SK-N-MC (cell line): ENCODE measurements around the gene BBLN.
A peak's percentile ranks its signal among the peaks of the same experiment; 100 is the strongest.

Experiments used
- DNase-seq: peaks from one replicate; pipeline ENCODE4 v3.0.0-alpha.2; 2011; ENCODE audit warnings: low read depth, low spot score
- H3K27ac ChIP-seq: fragments of 200-600 bp; sonication (generic); 2 replicates; pipeline ENCODE4 v1.5.1; 2016; ENCODE audit warnings: mixed run types
- H3K36me3 ChIP-seq: fragments of 200-600 bp; sonication (generic); 2 replicates; pipeline ENCODE4 v1.6.1; 2017; ENCODE audit warnings: antibody characterized with exemption, low read length, mixed read lengths; ENCODE audit not compliant: insufficient read depth
- H3K4me3 ChIP-seq: fragments of 200-600 bp; sonication (generic); 2 replicates; pipeline ENCODE4 v1.5.1; 2016
- H3K9ac ChIP-seq: fragments of 200-600 bp; sonication (generic); 2 replicates; pipeline ENCODE4 v1.8.0; 2017; ENCODE audit warnings: mixed run types, mixed read lengths; ENCODE audit not compliant: insufficient read length
- H3K9me3 ChIP-seq: fragments of 200-600 bp; sonication (generic); 2 replicates; pipeline ENCODE4 v1.6.1; 2017; ENCODE audit warnings: low read depth, mild to moderate bottlenecking, antibody characterized with exemption, low read length, moderate library complexity, mixed read lengths
- EZH2 ChIP-seq: fragments of 200-600 bp; sonication (generic); IDR thresholded peaks from one replicate; pipeline ENCODE4 v1.6.1; 2017; ENCODE audit warnings: antibody characterized with exemption
- FOXP2 ChIP-seq: optimal IDR thresholded peaks from 2 replicates; pipeline ENCODE3; 2011; ENCODE audit warnings: mild to moderate bottlenecking, moderate library complexity; ENCODE audit not compliant: insufficient read depth; ENCODE audit errors: extremely low read length, control extremely low read depth
- POLR2AphosphoS5 ChIP-seq: IDR thresholded peaks from 2 replicates; pipeline ENCODE4 v1.6.1; 2012; ENCODE audit warnings: mild to moderate bottlenecking, low read depth, low read length, borderline replicate concordance

The BBLN gene

DNA sequence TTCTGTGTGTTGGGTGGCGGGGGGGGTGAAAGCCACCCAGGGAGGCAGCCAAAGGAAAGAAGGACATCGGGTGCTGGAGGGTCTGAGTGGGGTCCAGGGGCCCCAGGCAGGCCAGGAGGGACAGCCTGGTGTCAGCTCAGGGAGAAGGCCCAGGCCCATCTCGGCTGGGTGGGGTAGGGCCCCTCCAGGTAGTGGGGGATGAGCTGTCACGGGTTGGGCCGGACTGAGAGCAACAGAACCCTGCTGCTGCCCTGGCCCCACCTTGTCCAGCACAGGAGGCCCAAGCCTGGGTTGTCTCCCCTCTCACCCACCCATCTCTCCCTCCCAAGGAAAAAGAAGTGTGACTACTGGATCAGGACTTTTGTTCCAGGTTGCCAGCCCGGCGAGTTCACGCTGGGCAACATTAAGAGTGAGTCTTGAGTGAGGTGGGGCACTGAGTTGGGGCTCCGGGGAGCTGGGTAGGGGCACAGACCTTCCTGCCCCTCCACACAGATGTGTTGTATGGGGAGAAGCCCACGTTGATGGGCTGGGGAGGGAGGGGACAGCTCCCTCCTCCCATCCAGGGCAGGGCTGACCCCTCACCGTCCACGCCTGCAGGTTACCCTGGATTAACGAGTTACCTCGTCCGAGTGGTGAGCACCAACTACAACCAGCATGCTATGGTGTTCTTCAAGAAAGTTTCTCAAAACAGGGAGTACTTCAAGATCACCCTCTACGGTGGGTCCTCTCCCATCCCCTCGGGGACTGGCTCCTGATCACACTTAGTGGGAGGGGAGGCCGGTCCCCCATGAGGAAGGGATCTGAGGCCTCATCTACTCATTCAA lies 8.5 kb upstream of the BBLN start:
- DNase-seq, result no peak
- H3K36me3 ChIP-seq, result no peaks in the 10 kb centered on the region
- H3K9me3 ChIP-seq, result no peaks in the 10 kb centered on the region
- H3K9ac ChIP-seq, result no peak overlapping the region
- no peak overlapping the region for H3K27ac ChIP-seq
- TF ChIP-seq FOXP2 (no peak), POLR2AphosphoS5 (no peak), EZH2 (no peak)
- H3K4me3 ChIP-seq, result no peak overlapping the region

DNA sequence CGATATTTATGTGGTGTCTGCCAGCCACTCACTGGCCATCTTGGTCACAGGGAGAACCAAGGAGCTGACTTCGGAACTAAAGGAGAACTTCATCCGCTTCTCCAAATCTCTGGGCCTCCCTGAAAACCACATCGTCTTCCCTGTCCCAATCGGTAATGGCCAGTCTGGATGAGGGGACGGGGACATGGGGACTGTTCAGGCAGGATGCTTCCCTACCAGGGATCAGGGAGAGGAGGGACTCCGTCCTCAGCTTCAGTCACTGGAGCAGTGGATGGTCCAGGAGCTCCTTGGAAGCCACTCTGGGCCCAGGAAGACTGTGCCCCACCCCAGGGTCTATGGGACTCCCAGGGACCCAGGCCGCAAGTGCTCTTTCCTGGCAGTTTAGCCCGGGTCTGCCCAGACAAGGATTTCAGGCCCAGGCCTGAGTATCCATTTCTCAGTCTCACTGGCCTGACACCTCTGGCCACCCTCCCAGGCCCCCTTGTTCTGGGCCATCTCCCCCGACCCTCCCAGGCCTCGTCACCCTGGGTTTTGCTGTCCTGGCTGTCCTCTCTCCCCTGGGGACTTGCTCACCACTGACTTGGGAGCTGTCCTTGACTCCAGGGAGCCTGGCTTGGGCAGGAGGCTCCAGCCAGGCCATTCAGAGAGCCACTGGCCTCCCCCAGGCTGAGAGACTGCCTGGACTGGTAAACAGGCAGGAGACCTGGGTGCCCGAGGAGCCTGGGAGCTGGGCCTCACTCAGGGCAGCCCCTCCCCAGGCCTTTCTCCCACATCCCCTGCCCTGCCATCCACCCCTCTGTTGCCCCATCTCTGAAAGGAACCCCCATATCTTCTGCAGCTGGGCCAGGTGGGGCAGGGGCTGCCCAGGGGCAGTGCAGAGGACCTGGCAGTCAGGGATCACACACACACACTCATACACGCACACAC lies 7.7 kb upstream of the BBLN start:
- TF ChIP-seq EZH2, result no peak
- TF ChIP-seq POLR2AphosphoS5, result no peak
- H3K4me3 ChIP-seq, result no peak overlapping the region
- DNase-seq, result no peak
- H3K9ac ChIP-seq, result no peak overlapping the region
- no peaks in the 10 kb centered on the region for H3K36me3 ChIP-seq
- no peak overlapping the region for H3K27ac ChIP-seq
- no peaks in the 10 kb centered on the region for H3K9me3 ChIP-seq

DNA sequence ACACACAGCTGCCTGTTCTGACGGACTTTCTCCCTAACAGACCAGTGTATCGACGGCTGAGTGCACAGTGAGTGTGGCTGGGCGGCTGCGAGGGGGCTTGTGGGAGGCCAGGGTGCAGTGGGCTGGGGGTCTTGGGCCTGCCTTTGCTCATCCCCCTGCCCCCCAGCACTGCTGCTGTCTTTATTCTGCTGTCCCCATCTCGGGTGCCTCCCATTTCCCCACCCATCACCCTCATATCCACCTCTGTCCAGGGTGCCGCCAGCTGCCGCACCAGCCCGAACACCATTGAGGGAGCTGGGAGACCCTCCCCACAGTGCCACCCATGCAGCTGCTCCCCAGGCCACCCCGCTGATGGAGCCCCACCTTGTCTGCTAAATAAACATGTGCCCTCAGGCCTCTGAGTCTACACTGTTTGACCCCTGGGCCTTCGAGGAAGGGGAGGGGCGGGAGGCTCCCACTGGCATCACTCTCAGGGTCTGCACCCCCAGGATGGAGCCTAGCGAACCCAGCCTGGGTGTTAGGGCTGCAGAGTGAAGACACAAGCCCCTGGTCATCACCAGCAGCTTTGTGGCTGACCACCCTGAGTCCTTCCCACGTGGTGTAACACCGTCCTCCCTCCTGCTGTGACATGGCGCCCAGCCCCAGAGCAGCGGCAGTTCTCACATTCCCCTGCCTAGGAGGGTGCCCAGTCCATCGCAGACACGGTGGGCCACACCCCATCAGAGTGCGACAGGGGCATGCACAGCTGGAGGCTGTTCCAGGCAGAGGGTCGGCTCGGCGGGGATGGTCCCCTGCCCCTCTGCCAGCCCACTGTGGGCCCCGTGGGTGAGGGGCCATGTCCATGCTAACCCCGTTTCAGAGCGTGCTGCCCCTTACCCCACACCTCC lies 6.8 kb upstream of the BBLN start:
- Histone ChIP-seq H3K9ac (no peak overlapping the region), H3K36me3 (no peaks in the 10 kb centered on the region), H3K27ac (no peak overlapping the region), H3K9me3 (no peaks in the 10 kb centered on the region), H3K4me3 (no peak overlapping the region)
- DNase-seq, result no peak
- TF ChIP-seq POLR2AphosphoS5 (no peak), EZH2 (no peak), FOXP2 (no peak)

DNA sequence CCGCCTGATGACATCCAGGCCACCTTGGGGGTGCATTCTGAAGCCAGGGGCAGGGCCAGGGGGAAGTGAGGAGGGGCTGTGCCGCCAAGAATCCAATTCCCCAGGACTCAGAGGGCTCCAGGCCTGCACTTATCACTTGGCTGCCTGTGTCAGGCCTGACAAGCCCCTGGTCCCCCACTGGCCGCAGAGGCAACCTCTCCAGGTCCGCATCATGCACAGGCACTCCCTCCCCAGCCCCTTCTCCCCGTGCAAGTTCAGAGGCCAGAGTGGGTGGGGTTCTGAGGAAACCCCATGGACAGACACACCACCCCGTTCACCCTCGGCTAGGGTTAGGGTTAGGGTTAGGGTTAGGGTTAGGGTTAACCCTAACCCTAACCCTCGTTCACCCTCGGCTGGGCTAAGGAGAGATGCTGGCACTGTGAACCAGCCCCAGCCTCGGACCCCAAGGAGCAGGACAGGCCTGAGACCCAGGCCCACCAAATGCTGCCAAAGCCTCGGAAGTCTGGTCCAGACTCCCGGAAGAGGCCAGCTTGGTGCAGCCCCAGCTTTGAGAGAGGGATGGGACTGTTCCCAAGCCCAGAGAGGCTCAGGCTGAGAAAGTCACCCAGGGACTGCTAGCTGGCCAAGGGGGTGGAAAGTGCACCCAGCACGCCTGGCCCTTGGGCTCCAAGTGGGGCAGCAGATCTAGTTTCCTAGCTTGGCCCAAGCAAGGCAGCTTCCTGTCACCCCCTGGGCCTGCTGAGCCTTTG lies 5.9 kb upstream of the BBLN start:
- no peak for DNase-seq
- H3K27ac ChIP-seq, result no peak overlapping the region
- no peaks in the 10 kb centered on the region for H3K36me3 ChIP-seq
- H3K4me3 ChIP-seq, result no peak overlapping the region
- no peak overlapping the region for H3K9ac ChIP-seq
- no peaks in the 10 kb centered on the region for H3K9me3 ChIP-seq
- TF ChIP-seq POLR2AphosphoS5 (no peak), FOXP2 (no peak), EZH2 (no peak)

DNA sequence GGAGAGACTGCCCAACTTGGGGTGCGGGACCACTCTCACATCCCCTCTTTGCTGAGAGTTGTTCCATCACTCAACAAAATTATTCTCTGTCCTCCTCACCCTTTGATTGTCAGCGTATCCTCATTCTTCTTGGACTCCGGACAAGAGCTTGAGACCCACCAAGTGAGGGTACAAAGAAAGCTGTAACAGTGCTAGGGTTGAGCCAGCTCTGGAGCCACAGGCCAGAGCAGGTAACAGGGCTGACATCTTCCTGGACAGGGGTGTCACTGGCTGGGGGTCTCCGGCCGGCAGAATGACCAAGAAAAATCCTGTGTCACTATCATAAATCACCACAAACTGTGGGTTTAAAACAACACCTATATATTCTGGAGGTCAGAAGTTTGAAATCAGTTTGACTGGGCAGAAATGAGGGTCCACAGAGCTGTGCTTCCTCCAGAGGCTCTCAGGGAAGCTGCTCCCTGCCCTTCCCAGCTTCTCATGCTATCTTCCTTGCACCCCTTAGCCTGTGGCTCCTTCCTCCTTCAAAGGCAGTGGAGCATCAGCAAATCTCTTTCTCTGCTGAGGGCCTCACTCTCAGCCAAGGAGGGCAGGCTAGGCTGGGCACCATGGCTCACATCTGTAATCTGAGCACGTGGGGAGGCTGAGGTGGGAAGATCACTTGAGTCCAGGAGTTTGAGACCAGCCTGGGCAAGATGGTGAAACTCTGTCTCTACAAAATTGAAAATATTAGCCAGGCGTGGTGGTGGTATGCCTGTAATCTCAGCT lies 4.1 kb upstream of the BBLN start:
- Histone ChIP-seq H3K9ac (no peak overlapping the region), H3K36me3 (no peaks in the 10 kb centered on the region), H3K9me3 (no peaks in the 10 kb centered on the region), H3K27ac (no peak overlapping the region), H3K4me3 (no peak overlapping the region)
- no peak for DNase-seq
- no peak for TF ChIP-seq FOXP2
- TF ChIP-seq EZH2, result no peak
- TF ChIP-seq POLR2AphosphoS5, result no peak

DNA sequence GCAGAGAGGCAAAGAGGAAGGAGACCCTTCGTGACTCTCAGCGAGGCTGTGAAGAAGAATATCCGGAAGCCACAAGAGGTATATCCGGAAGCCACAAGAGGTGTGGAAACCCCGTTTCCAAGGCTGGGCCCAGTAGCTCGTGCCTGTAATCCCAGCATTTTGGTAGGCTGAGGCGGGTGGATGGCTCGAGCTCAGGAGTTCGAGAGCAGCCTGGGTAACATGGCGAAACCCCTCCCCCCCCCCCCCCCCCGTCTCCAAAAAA lies 612 bp upstream of the BBLN start:
- Histone ChIP-seq H3K27ac (peak overlapping the region; percentile 54), H3K9ac (peak overlapping the region; percentile 61), H3K4me3 (peak overlapping the region; percentile 95), H3K36me3 (peaks cover 8% of the 10 kb centered on the region; the same call in 1 of the 2 replicates), H3K9me3 (no peaks in the 10 kb centered on the region)
- no peak for DNase-seq
- no peak for TF ChIP-seq EZH2
- TF ChIP-seq POLR2AphosphoS5, result no peak
- no peak for TF ChIP-seq FOXP2

DNA sequence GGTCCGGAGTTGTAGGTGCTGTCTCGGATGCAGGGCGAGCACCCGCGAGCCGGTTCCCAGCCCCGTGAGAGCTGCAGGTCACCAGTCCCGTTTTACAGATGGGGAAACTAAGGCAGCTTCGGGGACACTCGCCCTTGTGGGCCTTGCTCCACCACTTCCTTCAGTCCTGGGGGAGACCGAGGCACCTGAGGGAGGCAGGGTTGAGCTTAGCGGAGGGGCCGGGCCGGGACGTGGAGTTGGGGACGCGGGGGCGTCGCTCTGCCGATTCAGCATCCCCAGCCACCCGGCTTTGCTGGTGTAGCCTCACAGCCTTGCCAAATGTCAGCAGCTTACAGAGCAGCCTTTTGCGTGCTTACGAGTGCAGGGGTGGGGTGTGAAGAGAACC lies 530 bp downstream of the BBLN start:
- Histone ChIP-seq H3K9ac (peak overlapping the region; percentile 81), H3K4me3 (peak overlapping the region; percentile 95), H3K27ac (no peak overlapping the region), H3K36me3 (peaks cover 9% of the 10 kb centered on the region; the same call in 1 of the 2 replicates), H3K9me3 (no peaks in the 10 kb centered on the region)
- no peak for DNase-seq
- TF ChIP-seq POLR2AphosphoS5 (no peak), FOXP2 (no peak), EZH2 (no peak)
